ENCODE measurements around the gene TGFB1I1. TPM values are rescaled to one million over a fixed set of nuclear protein-coding genes. Genes with fewer than 3 reads are reported as not detected.
"Not testable (repeated sequence)": the region's sequence is repeated elsewhere in the genome, so short reads cannot be mapped to it uniquely, and the experiment has no call there.

TGFB1I1 gene
- total RNA-seq, 1 donor from 2014 or later, result 19.9 TPM

DNA sequence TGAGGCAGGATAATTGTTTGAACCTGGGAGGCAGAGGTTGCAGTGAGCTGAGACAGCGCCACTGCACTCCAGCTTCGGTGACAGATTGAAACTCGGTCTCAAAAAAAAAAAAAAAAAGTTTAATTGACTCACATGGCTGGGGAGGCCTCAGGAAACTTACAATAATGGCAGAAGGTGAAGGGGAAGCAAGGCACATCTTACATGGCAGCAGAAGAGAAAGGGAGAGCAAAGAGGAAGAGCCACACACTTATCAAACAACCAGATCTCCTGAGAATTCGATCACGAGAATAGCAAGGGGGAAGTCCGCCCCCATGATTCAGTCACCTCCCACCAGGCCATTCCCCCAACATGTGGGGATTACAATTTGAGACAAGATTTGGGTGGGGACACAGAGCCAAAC is 26.0 kb upstream of the TGFB1I1 start:
- DNase-seq (ENCODE audit: missing footprints); ATAC-seq: not testable (repeated sequence)
- intact Hi-C loops (cut with DNase I), result loop anchor here (10.0 kb wide), 1 partner anchor 261 kb away; the partner anchor contains the start of gene FUS

DNA sequence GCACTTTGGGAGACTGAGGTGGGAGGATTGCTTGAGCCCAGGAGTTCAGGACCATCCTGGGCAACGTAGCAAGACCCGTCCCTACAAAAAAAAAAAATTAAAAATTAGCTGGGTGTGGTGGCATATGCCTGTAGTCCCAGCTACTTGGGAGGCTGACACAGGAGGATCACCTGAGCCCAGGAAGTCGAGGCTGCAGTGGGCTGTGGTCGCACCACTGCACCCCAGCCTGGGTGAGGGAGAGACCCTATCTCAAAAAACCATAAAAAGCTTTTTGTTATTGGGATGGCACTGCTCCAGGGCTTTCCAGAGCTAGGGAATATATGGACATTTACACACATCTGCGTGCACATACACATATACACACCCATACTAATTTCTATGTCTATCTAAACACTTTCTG is 20.8 kb upstream of the TGFB1I1 start:
- ATAC-seq, result no peak
- no peak for DNase-seq (ENCODE audit: missing footprints)
- intact Hi-C loops (cut with DNase I), result loop anchor here (10.0 kb wide), 1 partner anchor 376 kb away; the partner anchor contains the start of genes ZNF646 and ZNF668

DNA sequence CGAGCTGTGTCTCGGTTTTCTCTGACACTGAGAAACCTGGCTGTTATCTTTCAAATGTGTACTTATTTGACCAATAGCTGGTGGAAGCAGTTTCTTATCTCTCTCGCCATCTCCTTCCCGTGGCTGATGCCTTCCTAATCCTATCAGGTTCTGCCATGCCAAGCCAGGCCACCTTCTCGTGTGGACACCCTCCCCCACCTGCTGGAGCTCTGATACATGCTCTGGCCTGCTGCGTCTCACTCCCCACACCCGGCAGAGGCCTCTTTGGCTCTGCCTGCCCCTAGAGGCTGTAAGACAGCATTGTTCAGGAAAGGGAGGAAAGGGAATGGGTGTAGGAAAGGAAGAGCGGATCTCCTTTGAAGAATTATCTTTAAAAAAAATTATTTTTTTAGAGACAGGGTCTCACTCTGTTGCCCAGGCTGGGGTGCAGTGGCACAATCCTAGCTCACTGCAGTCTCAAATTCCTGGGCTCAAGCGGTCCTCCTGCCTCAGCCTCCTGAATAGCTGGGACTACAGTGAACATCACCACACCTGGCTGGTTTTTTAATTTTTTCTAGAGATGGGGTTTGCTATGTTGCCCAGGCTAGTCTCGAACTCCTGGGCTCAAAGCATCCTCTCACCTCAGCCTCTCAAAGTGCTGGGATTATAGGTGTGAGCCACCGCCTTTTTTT is 20.1 kb upstream of the TGFB1I1 start:
- intact Hi-C loops (cut with DNase I), result loop anchor here (10.0 kb wide), 1 partner anchor 377 kb away; the partner anchor contains the start of genes ZNF646 and ZNF668
- peak; percentile 66 for ATAC-seq
- peak; percentile 69 for DNase-seq (ENCODE audit: missing footprints)

DNA sequence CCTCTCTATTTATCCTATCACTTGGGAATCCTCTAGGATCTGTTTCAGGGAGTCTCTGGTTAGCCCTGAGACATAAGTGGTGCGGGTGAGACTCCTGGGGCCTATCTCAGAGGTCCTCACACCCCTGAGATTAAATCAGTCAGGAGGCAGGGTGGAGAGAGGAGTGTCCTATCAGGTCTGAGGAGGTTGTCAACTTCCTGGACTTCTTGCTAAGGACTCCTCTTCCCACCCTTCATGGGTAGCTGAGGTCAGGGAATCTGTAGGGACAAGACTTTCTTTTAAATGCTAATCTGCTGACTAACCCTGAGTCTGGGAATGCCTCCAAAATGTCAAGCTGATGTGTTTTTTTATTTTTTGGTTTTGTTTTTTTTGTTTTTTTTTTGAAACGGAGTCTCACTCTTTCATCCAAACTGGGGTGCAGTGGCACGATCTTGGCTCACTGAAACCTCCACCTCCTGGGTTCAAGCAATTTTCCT is 19.3 kb upstream of the TGFB1I1 start:
- DNase-seq (ENCODE audit: missing footprints) (no peak), ATAC-seq (peak; percentile 49)
- intact Hi-C loops (cut with DNase I), result loop anchor here (10.0 kb wide), 1 partner anchor 378 kb away; the partner anchor contains the start of genes ZNF646 and ZNF668

DNA sequence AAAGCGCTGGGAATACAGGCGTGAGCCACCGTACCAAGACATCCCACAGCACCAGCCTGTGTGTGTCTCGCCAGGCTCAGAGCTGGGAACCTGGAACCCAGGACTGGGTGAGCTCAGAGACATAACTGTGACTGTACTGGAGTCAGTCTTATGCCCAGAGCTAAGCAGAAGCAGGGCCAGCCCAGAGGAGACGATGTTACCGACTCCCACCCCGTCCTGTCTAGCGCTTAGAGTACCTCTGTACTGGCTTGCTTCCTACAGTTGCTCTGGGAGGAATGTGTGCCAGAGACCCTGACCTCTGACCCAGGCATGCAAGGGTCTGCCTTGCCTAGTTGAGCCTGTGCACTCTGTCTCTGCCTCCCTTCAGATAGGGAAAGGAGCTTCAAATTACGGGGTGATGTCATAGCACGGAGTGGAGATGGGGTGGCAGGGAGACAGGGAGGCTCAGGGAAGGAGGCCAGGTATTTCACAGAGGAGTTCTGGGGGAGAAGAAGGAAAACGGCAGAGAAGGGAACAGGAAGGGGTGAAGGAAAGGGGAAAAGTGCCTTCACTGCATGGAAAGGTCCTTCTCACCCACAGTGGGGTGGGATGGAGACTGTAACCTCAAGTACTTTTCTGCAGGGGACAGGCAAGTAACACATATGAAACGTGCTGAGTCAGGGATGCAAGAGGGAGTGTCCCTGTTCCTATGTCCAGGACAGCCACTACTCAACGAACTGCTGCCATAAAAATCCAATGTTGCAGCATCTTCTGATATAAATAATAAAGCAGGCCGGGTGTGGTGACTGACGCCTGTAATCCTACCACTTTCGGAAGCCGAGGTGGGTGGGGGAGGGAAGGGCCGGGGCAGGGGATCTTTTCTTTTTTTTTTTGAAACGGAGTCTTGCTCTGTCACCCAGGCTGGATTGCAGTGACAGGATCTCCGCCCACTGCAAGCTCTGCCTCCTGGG is 18.4 kb upstream of the TGFB1I1 start:
- DNase-seq (ENCODE audit: missing footprints) (peak; percentile 66), ATAC-seq (peak; percentile 27)
- intact Hi-C loops (cut with DNase I), result loop anchor here (10.0 kb wide), 1 partner anchor 379 kb away; the partner anchor contains the start of genes ZNF646 and ZNF668

DNA sequence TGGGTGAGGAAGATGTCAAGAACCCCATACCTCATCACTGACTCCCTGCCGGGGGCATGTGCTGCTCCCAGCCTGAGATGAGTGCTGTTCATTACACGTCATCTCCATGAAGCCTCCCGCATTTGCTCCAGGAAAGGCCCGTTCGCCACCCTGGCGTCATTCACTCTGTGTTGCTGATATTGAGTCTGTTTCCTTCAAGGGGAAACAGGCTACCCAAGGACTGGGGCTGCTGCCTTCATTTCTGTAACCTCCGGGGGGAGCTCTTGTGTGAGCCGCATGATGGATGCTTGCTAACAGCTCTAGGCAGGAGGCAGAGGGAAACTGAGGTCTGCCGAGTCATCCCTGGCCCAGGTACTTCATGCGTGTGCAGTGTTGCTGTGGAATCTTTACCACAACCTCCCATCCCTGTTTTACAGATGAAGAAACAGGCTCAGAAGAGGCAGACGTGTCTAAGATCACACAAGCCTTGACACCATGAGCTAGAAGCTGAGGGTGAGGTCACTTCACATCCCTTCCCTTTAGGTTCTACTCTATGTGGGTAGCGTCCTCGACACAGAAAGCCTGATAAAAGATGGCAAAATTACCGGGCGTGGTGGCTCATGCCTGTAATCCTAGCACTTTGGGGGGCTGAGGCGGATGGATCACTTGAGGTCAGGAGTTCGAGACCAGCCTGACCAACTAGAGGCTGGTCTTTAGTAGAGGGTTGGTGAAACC is 16.2 kb upstream of the TGFB1I1 start:
- no peak for DNase-seq (ENCODE audit: missing footprints)
- no peak for ATAC-seq
- intact Hi-C loops (cut with DNase I), result loop anchor here (5.0 to 10.0 kb wide), 3 partner anchors 381 to 468 kb away; partner anchors contain the start of genes HSD3B7, ZNF267, ZNF646 and ZNF668

DNA sequence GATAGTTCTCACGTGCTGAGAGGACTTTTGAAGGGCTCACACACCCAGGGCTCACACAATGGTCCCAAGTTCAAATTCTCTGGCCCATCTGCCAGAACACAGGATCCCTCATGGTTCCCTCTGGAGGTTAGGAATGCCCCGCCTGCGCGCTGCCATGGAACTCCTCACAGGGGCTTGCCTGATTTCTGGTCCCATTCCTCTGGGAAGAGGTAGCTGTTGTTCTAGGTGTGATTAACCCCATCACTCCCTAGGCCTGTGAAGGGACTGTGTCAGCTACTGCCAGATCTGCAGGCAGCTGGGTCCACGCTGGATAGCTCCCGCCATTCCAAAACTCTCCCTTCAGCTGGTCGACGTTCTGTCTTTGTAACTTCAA is 15.0 kb upstream of the TGFB1I1 start:
- intact Hi-C loops (cut with DNase I), result loop anchor here (5.0 to 10.0 kb wide), 3 partner anchors 382 to 470 kb away; partner anchors contain the start of genes HSD3B7, ZNF267, ZNF646 and ZNF668
- ATAC-seq (no peak), DNase-seq (ENCODE audit: missing footprints) (no peak)

DNA sequence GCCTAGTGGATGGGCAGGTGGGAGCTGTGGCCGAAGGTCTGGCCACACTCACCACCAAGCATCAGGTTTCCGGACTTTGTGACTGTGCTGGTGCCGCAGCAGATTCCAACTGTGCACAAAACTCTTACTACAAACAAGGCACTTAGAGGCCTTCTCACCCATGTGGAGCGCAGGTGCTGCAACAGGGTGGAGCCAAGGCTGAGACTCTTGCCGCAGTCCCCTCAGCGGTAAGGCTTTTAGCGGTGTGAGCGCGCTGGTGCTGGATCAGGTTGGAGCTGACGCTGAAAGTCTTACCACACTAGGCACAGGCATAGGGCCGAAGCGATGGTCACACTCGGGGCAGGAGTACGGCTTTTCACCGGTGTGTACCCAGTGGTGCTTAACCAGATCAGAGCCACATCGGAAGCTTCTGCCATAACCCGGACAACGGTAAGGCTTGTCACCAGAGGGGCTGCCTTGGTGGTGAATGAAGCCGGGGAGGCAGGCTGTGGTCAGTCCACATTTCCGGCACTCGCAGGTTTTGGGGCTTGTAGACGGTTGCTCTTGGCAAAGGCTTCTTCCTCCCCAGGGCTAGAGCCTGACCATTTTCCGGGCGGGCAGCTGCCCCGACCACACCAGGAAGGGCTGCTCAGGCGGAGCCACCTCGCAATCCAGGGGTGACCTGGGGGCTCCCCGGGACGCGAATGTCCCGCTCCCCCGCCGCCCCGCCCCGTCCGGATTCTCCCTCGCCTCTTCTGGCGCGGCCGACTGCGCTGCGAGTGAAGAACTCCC is 13.7 kb upstream of the TGFB1I1 start:
- DNase-seq (ENCODE audit: missing footprints), result no peak

DNA sequence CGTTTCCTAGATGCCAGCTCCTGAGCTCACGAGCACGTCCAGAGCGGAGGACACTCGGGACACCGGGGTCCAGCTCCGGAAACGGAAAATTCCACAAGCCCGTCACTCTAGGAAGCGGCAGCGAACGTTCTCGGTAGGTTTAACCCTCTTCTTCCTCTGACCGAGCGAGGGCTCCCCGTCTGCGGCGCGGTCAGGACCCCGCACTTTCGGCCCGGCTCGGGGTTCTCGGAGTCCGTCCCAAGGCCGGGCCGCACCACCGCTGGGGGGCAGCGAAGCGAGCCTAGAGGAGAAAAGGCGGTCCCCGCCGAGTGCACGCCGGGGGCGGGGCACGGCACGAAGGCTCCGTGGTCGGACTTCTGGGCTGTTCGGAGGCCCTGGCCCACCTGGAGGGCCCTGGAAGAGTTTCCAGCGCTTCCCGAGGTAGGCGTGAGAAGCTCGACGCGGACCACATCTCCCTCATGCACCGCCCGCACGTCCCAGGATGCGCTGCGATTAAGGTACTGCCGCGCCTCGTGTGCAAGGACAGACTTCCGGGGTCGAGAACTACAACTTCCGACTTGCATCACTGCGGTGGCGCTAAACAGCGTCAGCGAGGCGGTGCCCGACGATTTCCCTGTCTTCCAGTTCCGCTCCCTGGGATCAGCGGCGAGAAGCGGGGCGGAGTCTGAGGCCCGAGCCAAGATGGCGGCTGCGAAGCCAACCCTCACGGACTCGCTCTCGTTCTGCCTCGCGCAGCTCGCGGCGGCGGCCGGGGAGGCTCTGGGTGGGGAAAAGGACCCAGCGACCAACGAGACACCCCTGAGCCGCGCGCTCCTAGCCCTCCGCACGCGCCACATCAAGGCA is 12.9 kb upstream of the TGFB1I1 start, which contains the start of gene ARMC5:
ARMC5 (plus strand) TSS at position 658 of the 843 bp plus-strand sequence; CDS start at position 682, 24 bp downstream.
- peak; percentile 98 for DNase-seq (ENCODE audit: missing footprints)
- ATAC-seq, result peak; percentile 89
- intact Hi-C loops (cut with DNase I), result loop anchor here (5.0 to 10.0 kb wide), 3 partner anchors 384 to 472 kb away; partner anchors contain the start of genes HSD3B7, ZNF267, ZNF646 and ZNF668

More for the DNA sequence above, 13.7 kb upstream of the TGFB1I1 start:
- intact Hi-C loops (cut with DNase I), result loop anchor here (5.0 to 10.0 kb wide), 3 partner anchors 383 to 471 kb away; partner anchors contain the start of genes HSD3B7, ZNF267, ZNF646 and ZNF668
- no peak for ATAC-seq

DNA sequence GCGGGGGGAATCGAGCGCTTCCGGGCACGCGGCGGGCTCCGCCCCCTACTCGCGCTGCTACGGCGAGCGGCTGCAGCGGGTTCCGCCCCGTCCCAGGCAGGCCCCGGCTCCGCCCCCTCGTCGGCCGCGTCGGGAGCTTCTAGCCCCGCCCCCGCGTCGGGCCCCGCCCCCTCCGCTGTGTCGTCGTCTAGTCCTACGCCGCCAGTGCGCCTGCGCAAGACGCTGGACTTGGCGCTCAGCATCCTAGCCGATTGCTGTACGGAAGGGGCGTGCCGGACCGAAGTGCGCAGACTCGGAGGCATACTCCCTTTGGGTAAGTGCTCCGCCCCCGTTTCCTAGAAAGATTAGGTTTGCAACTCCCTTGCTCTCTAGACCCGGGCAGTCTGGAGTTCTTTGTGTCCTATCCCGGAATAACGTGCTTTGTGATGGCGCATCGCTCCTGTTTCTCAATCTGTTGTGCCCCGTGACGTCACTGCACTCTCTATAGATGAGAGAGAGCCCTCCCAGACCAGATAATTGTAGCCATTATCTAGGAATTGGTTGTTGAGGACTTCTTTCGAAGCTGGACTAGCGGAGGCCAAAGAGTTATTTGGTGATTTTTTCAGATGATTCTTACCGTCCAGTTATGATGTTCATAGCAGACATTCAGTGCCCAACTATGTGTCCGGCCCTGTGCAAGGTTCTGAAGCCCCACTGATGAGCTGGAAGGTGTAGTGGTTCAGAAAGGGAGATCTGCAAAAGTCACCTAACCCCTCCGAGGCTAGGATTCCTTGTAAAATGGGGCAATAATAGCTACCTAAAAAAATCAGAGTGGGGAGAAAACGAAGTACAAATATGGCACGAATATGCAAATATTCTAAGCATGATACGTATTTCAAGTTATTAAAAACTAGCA is 12.0 kb upstream of the TGFB1I1 start:
- peak; percentile 100 for DNase-seq (ENCODE audit: missing footprints)
- ATAC-seq, result peak; percentile 93
- intact Hi-C loops (cut with DNase I), result loop anchor here (5.0 to 10.0 kb wide), 4 partner anchors 47 to 473 kb away; partner anchors contain the start of genes HSD3B7, RUSF1, ZNF267 and ZNF646

DNA sequence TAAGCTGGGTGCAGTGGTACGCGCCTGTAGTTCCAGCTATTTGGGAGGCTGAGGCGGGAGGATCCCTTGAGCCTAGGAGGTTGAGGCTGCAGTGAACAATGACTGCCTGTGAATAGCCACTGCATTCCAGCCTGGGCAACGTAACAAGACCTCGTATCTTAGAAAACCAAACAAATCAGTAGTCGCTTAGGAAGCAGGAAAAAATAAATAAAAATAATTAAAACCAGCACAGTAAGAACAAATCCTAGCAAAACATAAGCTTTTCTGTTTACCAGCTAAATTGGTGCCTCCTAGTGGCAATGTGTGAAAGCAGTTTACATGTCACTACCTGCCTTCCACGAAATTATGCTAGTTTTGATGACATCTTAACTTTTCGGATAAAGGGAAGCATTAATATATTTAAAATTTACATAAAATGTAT is 11.4 kb upstream of the TGFB1I1 start:
- intact Hi-C loops (cut with DNase I), result loop anchor here (5.0 kb wide), 1 partner anchor 47 kb away; the partner anchor contains the start of gene RUSF1
- DNase-seq (ENCODE audit: missing footprints), result no peak
- ATAC-seq, result no peak

DNA sequence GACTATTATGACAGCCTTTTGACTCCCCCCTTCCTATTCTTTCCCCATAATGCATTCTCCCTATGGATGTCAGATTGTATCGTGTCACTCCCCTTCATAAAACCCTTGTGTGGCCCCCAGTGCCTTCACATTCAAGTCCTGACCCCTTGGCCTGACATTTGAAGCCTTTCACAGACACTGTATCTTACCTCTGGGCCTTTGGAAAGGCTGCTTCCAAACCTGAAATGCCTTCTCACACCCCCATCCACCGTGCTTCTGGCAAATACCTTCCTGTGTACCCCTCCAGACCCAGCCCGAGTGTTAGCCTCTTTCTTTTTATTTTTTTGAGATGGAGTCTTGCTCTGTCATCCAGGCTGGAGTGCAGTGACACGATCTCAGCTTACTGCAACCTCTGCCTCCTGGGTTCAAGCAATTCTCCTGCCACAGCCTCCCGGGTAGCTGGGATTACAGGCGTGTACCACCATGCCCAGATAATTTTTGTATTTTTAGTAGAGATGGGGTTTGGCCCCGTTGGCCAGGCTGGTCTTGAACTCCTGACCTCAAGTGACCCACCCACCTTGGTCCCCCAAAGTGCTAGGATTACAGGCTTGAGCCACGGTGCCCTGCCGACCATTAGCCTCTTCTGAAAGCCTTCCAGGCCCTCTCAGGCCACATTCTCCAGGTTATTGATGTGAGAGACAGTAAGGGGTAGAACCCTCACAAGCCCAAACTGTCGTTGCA is 10.6 kb upstream of the TGFB1I1 start:
- no peak for ATAC-seq
- DNase-seq (ENCODE audit: missing footprints), result no peak
- intact Hi-C loops (cut with DNase I), result loop anchor here (5.0 kb wide), 1 partner anchor 46 kb away; the partner anchor contains the start of gene RUSF1

DNA sequence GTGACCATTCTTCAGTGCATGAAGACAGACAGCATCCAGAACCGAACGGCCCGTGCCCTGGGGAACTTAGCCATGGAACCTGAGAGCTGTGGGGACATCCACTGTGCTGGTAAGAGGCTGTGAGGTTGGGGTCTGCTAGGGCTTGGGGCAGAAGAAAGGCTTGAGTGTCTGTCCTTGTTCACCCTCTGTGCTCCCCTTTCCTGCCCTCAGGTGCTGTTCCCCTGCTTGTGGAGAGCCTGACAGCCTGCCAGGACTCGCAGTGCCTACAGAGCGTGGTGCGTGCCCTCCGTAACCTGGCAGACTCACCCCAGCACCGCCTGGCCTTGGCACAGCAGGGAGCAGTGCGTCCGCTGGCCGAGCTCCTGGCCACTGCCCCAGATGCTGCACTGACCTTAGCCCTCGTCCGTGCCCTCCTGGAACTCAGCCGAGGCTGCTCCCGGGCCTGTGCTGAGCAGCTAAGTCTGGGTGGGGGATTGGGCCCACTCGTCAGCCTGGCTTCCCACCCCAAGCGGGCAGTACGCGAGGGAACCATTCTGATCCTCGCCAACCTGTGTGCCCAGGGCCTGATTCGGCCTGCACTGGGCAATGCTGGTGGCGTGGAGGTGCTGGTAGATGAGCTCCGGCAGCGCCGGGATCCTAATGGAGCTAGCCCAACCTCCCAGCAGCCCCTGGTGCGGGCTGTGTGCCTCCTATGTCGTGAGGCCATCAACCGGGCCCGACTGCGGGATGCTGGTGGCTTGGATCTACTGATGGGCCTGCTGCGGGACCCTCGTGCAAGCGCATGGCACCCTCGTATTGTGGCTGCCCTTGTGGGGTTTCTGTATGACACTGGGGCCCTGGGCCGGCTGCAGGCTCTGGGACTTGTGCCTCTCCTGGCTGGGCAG is 9.8 kb upstream of the TGFB1I1 start:
- DNase-seq (ENCODE audit: missing footprints), result no peak
- intact Hi-C loops (cut with DNase I), result loop anchor here (5.0 kb wide), 1 partner anchor 45 kb away; the partner anchor contains the start of gene RUSF1

More for the DNA sequence above, 9.8 kb upstream of the TGFB1I1 start:
- ATAC-seq, result no peak

Measured in Right ventricle myocardium inferior (tissue), 1 donor.